Stomach (tissue), 4 donors: ENCODE measurements around the gene AZGP1.

Experiments used
- POLR2AphosphoS5 ChIP-seq, 3 donors: sonication (generic); formaldehyde crosslinking; IDR thresholded peaks; one replicate each; pipeline ENCODE4 v1.6.1; 2016; ENCODE audit warnings: antibody characterized with exemption in 3 of 3
- TF ChIP-seq, protein P1 (sequence below), 7 experiments: fragments of 450-650 bp in 4 of 7; fragments of 200-600 bp in 3 of 7; sonication (generic) in 3 of 7; IDR thresholded peaks; one replicate each; pipeline ENCODE4 v1.5.1; 2016 to 2019; ENCODE audit warnings: antibody characterized with exemption in 7 of 7, control low read depth in 2 of 7, mild to moderate bottlenecking in 1 of 7

DNA sequence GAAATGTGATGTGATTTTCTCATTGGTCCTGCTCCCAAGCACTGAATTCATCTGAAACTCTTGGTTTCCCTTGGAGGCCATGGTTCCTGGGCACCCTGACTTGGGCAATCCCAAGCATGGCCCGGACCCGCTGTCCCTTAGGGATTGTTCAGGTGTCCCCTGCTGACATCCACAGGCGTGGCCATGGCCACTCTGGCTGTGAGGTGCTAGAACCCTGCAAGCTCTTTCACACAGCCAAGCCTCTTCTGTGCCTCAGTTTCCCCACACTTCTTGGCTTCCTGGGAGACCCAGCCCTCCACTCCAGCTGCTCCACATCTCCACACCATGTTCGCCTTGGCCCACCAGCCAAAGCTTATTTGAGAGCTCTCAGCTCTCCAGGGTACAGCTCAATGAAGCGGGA, 12.0 kb upstream of the AZGP1 start:
- TF ChIP-seq, protein P1, sequence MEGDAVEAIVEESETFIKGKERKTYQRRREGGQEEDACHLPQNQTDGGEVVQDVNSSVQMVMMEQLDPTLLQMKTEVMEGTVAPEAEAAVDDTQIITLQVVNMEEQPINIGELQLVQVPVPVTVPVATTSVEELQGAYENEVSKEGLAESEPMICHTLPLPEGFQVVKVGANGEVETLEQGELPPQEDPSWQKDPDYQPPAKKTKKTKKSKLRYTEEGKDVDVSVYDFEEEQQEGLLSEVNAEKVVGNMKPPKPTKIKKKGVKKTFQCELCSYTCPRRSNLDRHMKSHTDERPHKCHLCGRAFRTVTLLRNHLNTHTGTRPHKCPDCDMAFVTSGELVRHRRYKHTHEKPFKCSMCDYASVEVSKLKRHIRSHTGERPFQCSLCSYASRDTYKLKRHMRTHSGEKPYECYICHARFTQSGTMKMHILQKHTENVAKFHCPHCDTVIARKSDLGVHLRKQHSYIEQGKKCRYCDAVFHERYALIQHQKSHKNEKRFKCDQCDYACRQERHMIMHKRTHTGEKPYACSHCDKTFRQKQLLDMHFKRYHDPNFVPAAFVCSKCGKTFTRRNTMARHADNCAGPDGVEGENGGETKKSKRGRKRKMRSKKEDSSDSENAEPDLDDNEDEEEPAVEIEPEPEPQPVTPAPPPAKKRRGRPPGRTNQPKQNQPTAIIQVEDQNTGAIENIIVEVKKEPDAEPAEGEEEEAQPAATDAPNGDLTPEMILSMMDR (IDR thresholded peaks at IDR 0.05), result no peak
- TF ChIP-seq POLR2AphosphoS5 (IDR thresholded peaks at IDR 0.05), result no peak
